IMR-90 (cell line): Measurements from ENCODE around the gene ATRX. TPM values are rescaled to one million over a fixed set of nuclear protein-coding genes. Genes with fewer than 3 reads are reported as not detected.

Experiments used
- ATAC-seq: fragments of 200-7000 bp; cut with Tn5 transposase; 2 replicates; pipeline ENCODE4 v1.9.1; 2020; ENCODE audit warnings: low read depth, mild to moderate bottlenecking, moderate library complexity
- BruUV-seq: library from RNA; stranded (reverse); fragments of 400-500 nt; replicated peaks from 2 replicates; lab custom pipeline; 2021; lab: Mats Ljungman, UMichigan
- CTCF ChIA-PET: fragments of 300-600 bp; formaldehyde crosslinking; extraction: SDS; loops from one replicate; lab custom pipeline; 2021; ENCODE audit warnings: antibody characterized with exemption; lab: Yijun Ruan, JAX
- POLR2A ChIA-PET: fragments of 300-600 bp; sonication (Branson Sonifier 250); formaldehyde crosslinking; loops from one replicate; lab custom pipeline; 2022; ENCODE audit warnings: antibody characterized with exemption; ENCODE audit not compliant: unreplicated experiment; lab: Charles Lee
- DNase-seq: peaks from one replicate; pipeline ENCODE4 v3.0.0; 2013
- H2AFZ ChIP-seq: replicated peaks from 2 replicates; pipeline ENCODE3; 2013; ENCODE audit warnings: low read length, mild to moderate bottlenecking; ENCODE audit not compliant: poor library complexity
- H2AK5ac ChIP-seq: 2 replicates; pipeline ENCODE4 v1.6.1; 2013; ENCODE audit warnings: low read depth, low read length, inconsistent platforms
- H2AK9ac ChIP-seq: replicated peaks from 2 replicates; pipeline ENCODE3; 2013; ENCODE audit warnings: mild to moderate bottlenecking, low read depth, low read length, moderate library complexity; ENCODE audit not compliant: poor library complexity
- H2BK120ac ChIP-seq: 2 replicates; pipeline ENCODE4 v1.6.1; 2013; ENCODE audit warnings: low read depth, low read length, inconsistent platforms
- H2BK15ac ChIP-seq: 3 replicates; pipeline ENCODE4 v1.6.1; 2013; ENCODE audit warnings: low read depth, low read length, inconsistent platforms
- H2BK20ac ChIP-seq: 2 replicates; pipeline ENCODE4 v1.6.1; 2013; ENCODE audit warnings: low read depth, mild to moderate bottlenecking, inconsistent platforms, low read length, moderate library complexity
- H2BK5ac ChIP-seq: 2 replicates; pipeline ENCODE4 v1.6.1; 2013; ENCODE audit warnings: mild to moderate bottlenecking, low read depth, low read length, inconsistent platforms; ENCODE audit not compliant: poor library complexity, severe bottlenecking
- H3K14ac ChIP-seq: replicated peaks from 2 replicates; pipeline ENCODE4 v1.6.1; 2013; ENCODE audit warnings: low read depth, low read length, inconsistent platforms
- H3K18ac ChIP-seq: 2 replicates; pipeline ENCODE4 v1.6.1; 2013; ENCODE audit warnings: low read depth, low read length, control low read depth
- H3K23ac ChIP-seq: 2 replicates; pipeline ENCODE4 v1.6.1; 2013; ENCODE audit warnings: low read depth, low read length, inconsistent platforms
- H3K27ac ChIP-seq: 2 replicates; pipeline ENCODE4 v1.5.1; 2013; ENCODE audit warnings: mild to moderate bottlenecking, control low read depth, low read length; ENCODE audit not compliant: insufficient read depth
- H3K27me3 ChIP-seq: 2 replicates; pipeline ENCODE4 v1.6.1; 2013; ENCODE audit warnings: low read length; ENCODE audit not compliant: control insufficient read depth, insufficient read depth
- H3K36me3 ChIP-seq: 2 replicates; pipeline ENCODE4 v1.6.1; 2013; ENCODE audit warnings: low read length, mixed read lengths; ENCODE audit not compliant: control insufficient read depth, insufficient read depth
- H3K4ac ChIP-seq: 2 replicates; pipeline ENCODE4 v1.6.1; 2013; ENCODE audit warnings: low read depth, low read length, inconsistent platforms
- H3K4me1 ChIP-seq: 2 replicates; pipeline ENCODE4 v1.6.1; 2013; ENCODE audit warnings: low read length, mixed read lengths; ENCODE audit not compliant: control insufficient read depth, insufficient read depth
- H3K4me2 ChIP-seq: 2 replicates; pipeline ENCODE4 v1.6.1; 2013; ENCODE audit warnings: low read depth, mild to moderate bottlenecking, control low read depth, low read length, moderate library complexity
- H3K4me3 ChIP-seq: 2 replicates; pipeline ENCODE4 v1.5.1; 2013; ENCODE audit warnings: low read depth, mild to moderate bottlenecking, control low read depth, low read length, moderate library complexity; ENCODE audit not compliant: insufficient read depth
- H3K56ac ChIP-seq: 2 replicates; pipeline ENCODE4 v1.6.1; 2013; ENCODE audit warnings: low read length, inconsistent platforms; ENCODE audit not compliant: insufficient read depth; ENCODE audit errors: extremely low read depth
- H3K79me1 ChIP-seq, 2 experiments: 2 replicates each; pipeline ENCODE4 v1.6.1; 2013; ENCODE audit warnings: low read length in 2 of 2, inconsistent platforms in 1 of 2, low read depth in 1 of 2
- H3K9ac ChIP-seq: 2 replicates; pipeline ENCODE4 v1.6.1; 2013; ENCODE audit warnings: low read depth, low read length, control low read depth
- H3K9me1 ChIP-seq: 2 replicates; pipeline ENCODE4 v1.6.1; 2013; ENCODE audit warnings: low read length, inconsistent platforms; ENCODE audit not compliant: insufficient read depth
- H3K9me3 ChIP-seq: 2 replicates; pipeline ENCODE4 v1.6.1; 2013; ENCODE audit warnings: low read length; ENCODE audit not compliant: control insufficient read depth, insufficient read depth
- H4K20me1 ChIP-seq: 2 replicates; pipeline ENCODE4 v1.6.1; 2013; ENCODE audit warnings: low read length, inconsistent platforms; ENCODE audit not compliant: insufficient read depth
- H4K5ac ChIP-seq: 2 replicates; pipeline ENCODE4 v1.6.1; 2013; ENCODE audit warnings: mild to moderate bottlenecking, low read depth, low read length, control low read depth
- H4K8ac ChIP-seq, 2 experiments: 2 replicates each; pipeline ENCODE4 v1.6.1; 2013; ENCODE audit warnings: low read depth in 2 of 2, low read length in 2 of 2, control low read depth in 1 of 2, inconsistent platforms in 1 of 2
- H4K91ac ChIP-seq: 2 replicates; pipeline ENCODE4 v1.6.1; 2013; ENCODE audit warnings: low read depth, low read length, inconsistent platforms; ENCODE audit not compliant: insufficient read depth
- BHLHE40 ChIP-seq: fragments of 150-350 bp; IDR thresholded peaks from 2 replicates; pipeline ENCODE4 v1.6.1; 2016; ENCODE audit warnings: mild to moderate bottlenecking, low read depth, low read length
- CEBPB ChIP-seq: IDR thresholded peaks from 2 replicates; pipeline ENCODE4 v1.6.1; 2012; ENCODE audit warnings: low read depth, low read length, improper control_type of control experiment
- CHD1 ChIP-seq: IDR thresholded peaks from 2 replicates; pipeline ENCODE4 v1.6.1; 2012; ENCODE audit warnings: low read depth, low read length, improper control_type of control experiment
- CTCF ChIP-seq: conservative IDR thresholded peaks from 2 replicates; pipeline ENCODE4 v1.5.1; 2012; ENCODE audit warnings: mild to moderate bottlenecking, low read depth, low read length, improper control_type of control experiment
- ELK1 ChIP-seq: fragments of 150-350 bp; IDR thresholded peaks from 2 replicates; pipeline ENCODE4 v1.6.1; 2016; ENCODE audit warnings: low read depth, mild to moderate bottlenecking, low read length, moderate library complexity, borderline replicate concordance
- FOS ChIP-seq: fragments of 150-350 bp; IDR thresholded peaks from 2 replicates; pipeline ENCODE4 v1.6.1; 2016; ENCODE audit warnings: low read depth, low read length
- MAFK ChIP-seq: IDR thresholded peaks from 2 replicates; pipeline ENCODE4 v1.6.1; 2012; ENCODE audit warnings: low read depth, low read length, improper control_type of control experiment
- MAZ ChIP-seq: IDR thresholded peaks from 2 replicates; pipeline ENCODE4 v1.6.1; 2012; ENCODE audit warnings: low read depth, mild to moderate bottlenecking, low read length, improper control_type of control experiment, moderate library complexity, borderline replicate concordance
- MXI1 ChIP-seq: IDR thresholded peaks from 2 replicates; pipeline ENCODE4 v1.6.1; 2012; ENCODE audit warnings: low read depth, mild to moderate bottlenecking, low read length, moderate library complexity, borderline replicate concordance
- NFE2L2 ChIP-seq: fragments of 150-350 bp; IDR thresholded peaks from 2 replicates; pipeline ENCODE4 v1.6.1; 2016; ENCODE audit warnings: low read depth, mild to moderate bottlenecking, low read length
- POLR2A ChIP-seq: IDR thresholded peaks from 2 replicates; pipeline ENCODE4 v1.6.1; 2012; ENCODE audit warnings: mild to moderate bottlenecking, low read depth, low read length
- RAD21 ChIP-seq: IDR thresholded peaks from 2 replicates; pipeline ENCODE4 v1.6.1; 2012; ENCODE audit warnings: low read length, improper control_type of control experiment
- RCOR1 ChIP-seq: IDR thresholded peaks from 2 replicates; pipeline ENCODE4 v1.6.1; 2012; ENCODE audit warnings: mild to moderate bottlenecking, low read length, improper control_type of control experiment; ENCODE audit not compliant: insufficient replicate concordance
- RFX5 ChIP-seq: IDR thresholded peaks from 2 replicates; pipeline ENCODE4 v1.8.0; 2012; ENCODE audit warnings: low read depth, mild to moderate bottlenecking, low read length, moderate library complexity
- SMC3 ChIP-seq: fragments of 150-350 bp; IDR thresholded peaks from 2 replicates; pipeline ENCODE4 v1.6.1; 2016; ENCODE audit warnings: low read depth, mild to moderate bottlenecking, antibody characterized with exemption, low read length, moderate library complexity
- USF2 ChIP-seq: fragments of 150-350 bp; IDR thresholded peaks from 2 replicates; pipeline ENCODE4 v1.6.1; 2017; ENCODE audit warnings: mild to moderate bottlenecking, antibody characterized with exemption, low read length, low read depth
- WGBS, 2 experiments: methylation state at CpG; one replicate each; pipeline versions ENCODE4 v1.1.5 to v1.1.7; 2013; ENCODE audit warnings: missing lambda C conversion rate in 2 of 2; ENCODE audit not compliant: insufficient read length in 1 of 2; ENCODE audit errors: extremely low coverage in 2 of 2; 5-methylcytosine and 5-hydroxymethylcytosine counted together
- dilution Hi-C: fragments of 300-500 bp; cut with HindIII; formaldehyde crosslinking; loops from one replicate; pipeline ENCODE4 v1.14.3; 2018; ENCODE audit warnings: low sequenced_read_pairs; ENCODE audit not compliant: unreplicated experiment
- in situ Hi-C: fragments of 300-500 bp; cut with MboI; formaldehyde crosslinking; loops from 3 replicates; pipeline ENCODE4 v1.14.3; 2019; ENCODE audit warnings: low sequenced_read_pairs, inconsistent platforms, mixed read lengths
- intact Hi-C: fragments of 100-400 bp; cut with micrococcal nuclease; formaldehyde crosslinking; loops from 2 replicates; pipeline ENCODE4 v1.10.0; 2022
- polyA plus RNA-seq, 3 experiments: library from polyadenylated mRNA; depleted of rRNA; stranded (reverse); fragments of >200 nt; gene quantifications; 2 replicates each; pipeline ENCODE4 v1.2.3, GENCODE V29; 2012; ENCODE audit warnings: low replicate concordance in 1 of 3
- total RNA-seq: library from RNA; depleted of rRNA; stranded (reverse); fragments of >200 nt; gene quantifications from 2 replicates; pipeline ENCODE4 v1.2.3, GENCODE V29; 2012

Gene ATRX
- total and polyA plus RNA-seq, 2 of the 4 experiments (the other 2 are of a cell fraction), result 20.7 to 73.8 TPM

GRCh38 chrX:77802201-77802600 lies 16.2 kb upstream of the ATRX start:
- Histone ChIP-seq H2BK15ac (no peak overlapping the region), H4K20me1 (no peaks in the 10 kb centered on the region), H3K4me1 (no peaks in the 10 kb centered on the region), H3K79me1 (no peaks in the 10 kb centered on the region), H4K8ac (no peak overlapping the region), H3K27ac (no peak overlapping the region), H2BK5ac (no peak overlapping the region), H3K4me2 (no peak overlapping the region), H3K56ac (no peak overlapping the region), H4K91ac (no peak overlapping the region), H2AK5ac (no peak overlapping the region), H2BK20ac (no peak overlapping the region), H3K27me3 (no peaks in the 10 kb centered on the region), H3K9me3 (no peaks in the 10 kb centered on the region), H3K4ac (no peak overlapping the region), H2AFZ (no peak overlapping the region), H3K14ac (no peak overlapping the region), H3K4me3 (no peak overlapping the region), H4K5ac (no peak overlapping the region), H3K9me1 (no peaks in the 10 kb centered on the region), H3K23ac (no peak overlapping the region), H2AK9ac (no peak overlapping the region), H3K9ac (no peak overlapping the region), H3K36me3 (no peaks in the 10 kb centered on the region), H2BK120ac (no peak overlapping the region), H3K18ac (no peak overlapping the region)
- DNase-seq (no peak), ATAC-seq (no peak)
- dilution Hi-C loops (no loop called here), in situ Hi-C loops (no loop called here), intact Hi-C loops (no loop called here)
- TF ChIP-seq RCOR1 (no peak), RFX5 (no peak), POLR2A (no peak), RAD21 (no peak), CHD1 (no peak), NFE2L2 (no peak), MAZ (no peak), FOS (no peak), CEBPB (no peak), BHLHE40 (no peak), USF2 (no peak), ELK1 (no peak), MXI1 (no peak), MAFK (no peak), CTCF (no peak), SMC3 (no peak)
- WGBS, 2 experiments, result no CpG with 5 or more reads among the region's 1 CpG
- BruUV-seq, result no TSS peak
- POLR2A ChIA-PET, result no interaction called here
- CTCF ChIA-PET, result no interaction called here
